GM06990 (cell line): ENCODE data around the gene ACAT2.

Experiments
- DNase-seq: peaks from one replicate; pipeline ENCODE4 v3.0.0-alpha.2; 2011; ENCODE audit not compliant: insufficient read length; ENCODE audit errors: extremely low read depth
- H3K27me3 ChIP-seq: replicated peaks from 2 replicates; pipeline ENCODE4 v1.6.0; 2011; ENCODE audit warnings: low read length; ENCODE audit not compliant: control insufficient read depth, insufficient read depth
- H3K36me3 ChIP-seq: 2 replicates; pipeline ENCODE4 v1.5.1; 2011; ENCODE audit warnings: low read length; ENCODE audit not compliant: control insufficient read depth, insufficient read depth
- H3K4me3 ChIP-seq: replicated peaks from 2 replicates; pipeline ENCODE4 v1.5.1; 2011; ENCODE audit warnings: low read depth, mild to moderate bottlenecking, control low read depth, low read length
- TF ChIP-seq, protein P1 (sequence below): IDR thresholded peaks from 2 replicates; pipeline ENCODE4 v1.5.1; 2011; ENCODE audit warnings: low read length, control low read depth, mild to moderate bottlenecking, inconsistent platforms; ENCODE audit not compliant: insufficient read depth, poor library complexity, severe bottlenecking

Gene ACAT2

GRCh38 chr6:159751448-159751847, 10.4 kb upstream of the ACAT2 start:
- H3K4me3 ChIP-seq, result no peak overlapping the region
- TF ChIP-seq, protein P1, sequence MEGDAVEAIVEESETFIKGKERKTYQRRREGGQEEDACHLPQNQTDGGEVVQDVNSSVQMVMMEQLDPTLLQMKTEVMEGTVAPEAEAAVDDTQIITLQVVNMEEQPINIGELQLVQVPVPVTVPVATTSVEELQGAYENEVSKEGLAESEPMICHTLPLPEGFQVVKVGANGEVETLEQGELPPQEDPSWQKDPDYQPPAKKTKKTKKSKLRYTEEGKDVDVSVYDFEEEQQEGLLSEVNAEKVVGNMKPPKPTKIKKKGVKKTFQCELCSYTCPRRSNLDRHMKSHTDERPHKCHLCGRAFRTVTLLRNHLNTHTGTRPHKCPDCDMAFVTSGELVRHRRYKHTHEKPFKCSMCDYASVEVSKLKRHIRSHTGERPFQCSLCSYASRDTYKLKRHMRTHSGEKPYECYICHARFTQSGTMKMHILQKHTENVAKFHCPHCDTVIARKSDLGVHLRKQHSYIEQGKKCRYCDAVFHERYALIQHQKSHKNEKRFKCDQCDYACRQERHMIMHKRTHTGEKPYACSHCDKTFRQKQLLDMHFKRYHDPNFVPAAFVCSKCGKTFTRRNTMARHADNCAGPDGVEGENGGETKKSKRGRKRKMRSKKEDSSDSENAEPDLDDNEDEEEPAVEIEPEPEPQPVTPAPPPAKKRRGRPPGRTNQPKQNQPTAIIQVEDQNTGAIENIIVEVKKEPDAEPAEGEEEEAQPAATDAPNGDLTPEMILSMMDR, result no peak
- H3K36me3 ChIP-seq, result peaks cover 14% of the 10 kb centered on the region
- no peak for DNase-seq
- no peaks in the 10 kb centered on the region for H3K27me3 ChIP-seq

DNA sequence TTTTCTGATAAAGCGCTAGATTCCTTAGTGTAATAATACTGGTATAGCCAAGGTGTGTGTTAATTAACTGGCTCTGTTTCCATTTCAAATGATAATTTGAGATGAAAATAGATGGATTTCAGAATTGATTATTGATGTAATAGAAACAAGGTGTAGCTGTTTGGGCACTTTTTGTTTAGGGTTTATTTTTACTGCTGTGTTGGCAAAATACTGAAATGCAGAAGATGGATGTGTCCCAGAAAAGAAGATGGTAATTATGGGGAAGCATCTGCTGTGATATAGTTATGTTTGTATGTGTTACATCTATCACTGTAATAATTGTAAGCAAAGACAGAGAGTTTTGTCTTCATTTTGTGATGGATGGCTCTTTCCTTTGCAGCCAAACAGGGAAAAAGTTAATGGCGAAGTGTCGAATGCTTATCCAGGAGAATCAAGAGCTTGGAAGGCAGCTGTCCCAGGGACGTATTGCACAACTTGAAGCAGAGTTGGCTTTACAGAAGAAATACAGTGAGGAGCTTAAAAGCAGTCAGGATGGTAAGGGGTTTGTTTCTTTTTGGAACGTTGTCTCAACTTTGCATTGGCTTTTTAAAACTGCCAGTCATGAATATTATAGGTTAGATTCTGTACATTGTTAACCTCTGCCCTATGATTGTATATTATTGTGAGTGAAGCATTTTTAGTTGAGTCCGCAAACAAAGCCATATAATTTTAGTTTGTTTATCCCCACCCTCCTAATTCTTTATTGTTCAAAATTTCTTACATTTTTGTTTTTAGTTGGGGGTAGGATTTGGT, 8.6 kb upstream of the ACAT2 start:
- H3K27me3 ChIP-seq, result no peaks in the 10 kb centered on the region
- no peak for DNase-seq
- peaks cover 17% of the 10 kb centered on the region for H3K36me3 ChIP-seq
- TF ChIP-seq, protein P1, result no peak
- no peak overlapping the region for H3K4me3 ChIP-seq

GRCh38 chr6:159754401-159754800, 7.4 kb upstream of the ACAT2 start:
- no peak for DNase-seq
- TF ChIP-seq, protein P1, result no peak
- Histone ChIP-seq H3K27me3 (no peaks in the 10 kb centered on the region), H3K36me3 (peaks cover 21% of the 10 kb centered on the region), H3K4me3 (no peak overlapping the region)

GRCh38 chr6:159754959-159755914, 6.6 kb upstream of the ACAT2 start:
- H3K36me3 ChIP-seq, result peaks cover 21% of the 10 kb centered on the region

GRCh38 chr6:159756508-159756907, 5.3 kb upstream of the ACAT2 start:
- peaks cover 21% of the 10 kb centered on the region for H3K36me3 ChIP-seq
- no peak for DNase-seq
- H3K4me3 ChIP-seq, result no peak overlapping the region
- no peaks in the 10 kb centered on the region for H3K27me3 ChIP-seq
- TF ChIP-seq, protein P1, result no peak

More at GRCh38 chr6:159754959-159755914, 6.6 kb upstream of the ACAT2 start:
- TF ChIP-seq, protein P1, result no peak
- Histone ChIP-seq H3K4me3 (no peak overlapping the region), H3K27me3 (no peaks in the 10 kb centered on the region)
- no peak for DNase-seq
